Lung microvascular endothelial cell (primary cell): ENCODE results near the gene SNRPA1. TPM values are rescaled to one million over a fixed set of nuclear protein-coding genes. Genes with fewer than 3 reads are reported as not detected.
"Not testable (repeated sequence)": the region's sequence is repeated elsewhere in the genome, so short reads cannot be mapped to it uniquely, and the experiment has no call there.

Experiments used
- DNase-seq, 2 donors: peaks; one replicate each; pipeline versions ENCODE4 v3.0.0 to v3.0.0-alpha.2; 2010; ENCODE audit warnings: low read depth in 2 of 2
- total RNA-seq: library from RNA; depleted of rRNA; stranded (reverse); fragments of >200 nt; gene quantifications from 2 replicates; pipeline ENCODE4 v1.2.1, GENCODE V29; 2014

SNRPA1 gene
- total RNA-seq, 1 donor from 2014 or later = 9.5 TPM

DNA sequence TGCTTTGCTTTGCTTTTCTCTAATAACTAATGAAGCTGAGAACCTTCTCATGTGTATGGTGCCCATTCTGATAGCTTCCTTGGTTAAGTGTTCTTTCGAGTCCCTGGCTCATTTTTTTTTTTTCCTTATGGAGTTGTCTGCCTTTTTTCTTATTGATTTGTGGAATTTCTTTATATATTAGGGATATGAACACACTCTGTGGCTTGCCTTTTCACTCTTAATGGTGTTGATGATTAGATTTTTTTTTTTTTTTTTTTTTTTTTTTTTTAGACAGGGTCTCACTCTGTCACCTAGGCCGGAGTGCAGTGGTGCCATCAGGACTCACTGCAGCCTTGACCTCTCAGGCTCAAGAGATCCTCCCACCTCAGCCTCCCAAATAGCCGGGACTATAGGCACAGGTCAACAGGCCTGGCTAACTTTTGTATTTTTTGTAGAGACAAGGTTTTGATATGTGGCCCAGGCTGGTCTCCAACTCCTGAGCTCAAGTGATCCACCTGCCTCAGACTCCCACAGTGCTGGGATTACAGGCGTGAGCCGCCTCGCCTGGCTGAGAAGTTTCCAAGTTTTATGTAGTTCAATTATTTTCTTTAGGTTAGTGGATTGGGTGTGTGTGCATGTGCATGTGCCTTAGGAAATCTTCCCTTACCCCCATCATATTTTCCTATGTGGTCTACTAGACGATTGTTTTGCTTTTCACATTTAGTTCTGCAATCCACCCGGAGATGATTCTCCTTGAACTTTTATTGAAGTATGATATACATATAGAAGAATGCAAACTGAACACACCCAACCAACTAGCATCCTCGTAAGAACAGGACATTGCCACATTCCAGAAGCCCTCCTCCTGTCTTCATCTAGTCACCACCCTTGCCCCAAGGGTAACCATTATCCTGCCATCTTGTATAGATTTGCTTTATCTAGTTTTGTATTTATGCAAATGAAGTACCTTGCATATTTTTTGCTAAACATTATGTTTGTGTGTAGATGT is 1.7 kb upstream of the SNRPA1 start:
- no peak for DNase-seq

DNA sequence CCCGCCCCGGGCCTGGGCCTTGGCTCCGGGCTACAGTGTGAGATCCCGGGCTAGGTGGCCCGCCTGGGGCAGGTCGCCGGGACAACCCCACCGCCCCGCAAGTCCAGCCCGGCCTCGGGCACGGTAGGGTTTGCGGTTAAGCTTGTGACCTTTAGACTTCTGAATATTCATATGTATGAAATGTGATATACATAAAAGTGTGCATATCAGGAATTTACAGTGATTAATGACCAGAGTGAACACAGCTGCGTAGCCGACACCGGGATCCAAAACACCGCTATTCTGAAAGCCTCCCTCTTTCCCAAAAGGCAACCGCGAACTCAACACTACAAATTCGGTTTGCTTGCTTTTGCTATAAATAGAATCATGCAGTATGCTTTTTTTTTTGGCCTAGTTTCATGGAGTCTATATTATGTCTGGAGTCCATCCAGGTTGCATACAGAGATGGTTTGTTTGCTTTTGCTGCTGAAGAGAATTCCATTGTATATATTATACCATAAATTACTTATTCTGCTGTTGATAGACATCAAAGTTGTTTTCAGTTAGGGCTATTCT is 636 bp upstream of the SNRPA1 start:
- peak in 1 of 2 donors; percentile 19 for DNase-seq

DNA sequence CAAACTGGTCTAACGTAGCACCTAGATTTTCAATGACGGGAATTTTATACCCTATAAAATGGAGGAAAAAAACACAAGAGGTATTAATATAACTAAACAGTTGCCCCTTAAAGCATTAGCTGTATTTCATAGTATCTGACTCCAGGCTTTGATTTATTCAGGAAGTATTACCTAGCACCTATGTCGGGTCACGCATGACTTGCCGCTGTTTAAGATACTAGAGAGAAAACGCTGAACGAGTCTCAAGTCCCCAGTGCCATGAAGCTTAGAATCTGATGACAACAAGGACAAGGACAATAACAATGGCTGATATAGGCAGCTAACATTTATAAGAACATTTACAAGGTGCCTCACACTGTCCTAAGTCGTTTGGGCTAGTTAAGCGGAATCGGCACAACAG is 1.9 kb downstream of the SNRPA1 start:
- DNase-seq = no peak

DNA sequence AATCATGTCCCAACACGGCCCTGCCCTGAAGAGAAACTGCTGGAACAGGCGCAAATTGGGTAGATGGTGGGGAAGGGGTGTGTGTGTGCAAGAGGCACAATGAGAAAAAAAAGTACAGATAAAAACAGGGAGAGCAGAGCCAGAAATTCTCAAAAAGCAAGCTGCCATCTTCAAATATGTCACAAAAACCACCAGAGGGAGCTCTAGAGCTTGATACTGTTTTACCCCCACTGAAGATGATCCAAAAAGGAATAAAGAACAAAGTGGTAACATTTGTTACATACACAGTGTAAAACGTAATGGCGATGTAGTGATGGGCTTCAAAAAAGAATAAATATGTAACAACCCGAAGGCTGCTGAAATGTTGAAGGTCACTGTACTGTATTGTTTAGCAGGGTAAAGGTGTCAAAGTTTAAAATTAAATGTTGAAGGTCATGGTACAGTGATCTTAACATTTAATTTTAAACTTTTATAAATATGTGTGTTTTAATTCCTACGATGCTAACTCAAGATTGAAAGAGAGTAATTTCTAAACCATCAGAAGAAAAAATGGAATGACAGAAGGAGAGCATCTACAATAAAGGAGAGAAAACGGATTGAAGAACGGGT is 6.0 kb downstream of the SNRPA1 start:
- DNase-seq = peak; percentile 61 to 72

DNA sequence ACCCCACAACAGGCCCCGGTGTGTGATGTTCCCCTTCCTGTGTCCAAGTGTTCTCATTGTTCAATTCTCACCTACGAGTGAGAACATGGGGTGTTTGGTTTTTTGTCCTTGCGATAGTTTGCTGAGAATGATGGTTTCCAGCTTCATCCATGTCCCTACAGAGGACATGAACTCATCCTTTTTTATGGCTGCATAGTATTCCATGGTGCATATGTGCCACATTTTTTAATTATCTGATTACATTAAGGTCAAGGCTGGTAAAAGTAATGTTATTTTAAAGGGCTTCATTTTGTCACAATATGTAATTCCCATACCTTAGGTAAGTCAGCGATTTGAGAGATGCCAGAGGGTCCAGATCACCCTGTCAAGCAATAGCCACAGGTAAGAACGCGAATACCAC is 7.7 kb downstream of the SNRPA1 start:
- not testable (repeated sequence) for DNase-seq

DNA sequence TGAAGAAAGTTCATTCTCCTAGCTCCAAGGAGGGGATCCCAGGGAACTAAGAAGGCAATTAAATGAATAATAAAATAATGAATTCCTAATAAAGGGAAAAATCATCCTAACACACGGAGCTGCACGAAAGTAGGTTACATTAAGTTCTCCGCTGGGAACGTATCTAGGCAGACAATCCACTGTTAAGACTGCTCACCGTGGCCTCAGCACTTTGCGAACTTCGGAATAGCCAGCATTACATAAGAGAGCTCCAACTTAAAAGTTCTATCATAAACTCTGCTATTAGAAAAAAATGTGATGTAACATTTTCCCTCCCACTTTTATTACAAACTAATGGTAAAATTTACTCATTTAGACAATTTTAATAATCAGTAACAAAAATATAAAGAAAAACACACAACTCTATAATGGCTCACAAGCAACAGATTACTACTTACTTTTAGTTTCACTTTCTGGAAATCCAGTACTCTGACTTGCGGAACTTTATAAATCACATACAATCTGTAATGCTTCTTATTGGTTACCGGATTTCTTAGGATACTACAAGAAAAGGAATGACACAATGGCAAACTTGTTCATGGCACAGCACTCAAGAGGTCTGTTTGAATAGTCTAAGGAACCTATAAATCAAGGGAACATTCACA is 8.5 kb downstream of the SNRPA1 start:
- no peak for DNase-seq

DNA sequence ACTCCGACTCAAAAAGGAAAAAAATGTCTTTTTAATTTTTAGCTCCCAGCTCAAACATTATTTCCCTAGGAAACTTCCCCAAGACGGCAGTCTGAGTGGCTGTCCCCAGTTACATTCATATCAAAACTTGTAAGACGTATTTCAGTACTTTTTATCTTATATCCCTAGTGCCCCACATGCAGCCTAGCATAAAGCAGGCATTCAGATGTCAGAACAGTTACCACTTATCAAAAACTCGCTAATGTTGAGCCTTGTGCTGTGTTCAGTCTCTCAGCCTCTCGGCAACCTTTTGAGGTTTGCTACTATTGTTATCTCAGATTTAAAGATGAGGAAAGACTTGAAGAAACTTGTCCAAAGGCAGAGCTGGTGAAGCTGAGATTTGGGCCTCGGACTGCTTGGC is 11.1 kb downstream of the SNRPA1 start:
- no peak for DNase-seq

DNA sequence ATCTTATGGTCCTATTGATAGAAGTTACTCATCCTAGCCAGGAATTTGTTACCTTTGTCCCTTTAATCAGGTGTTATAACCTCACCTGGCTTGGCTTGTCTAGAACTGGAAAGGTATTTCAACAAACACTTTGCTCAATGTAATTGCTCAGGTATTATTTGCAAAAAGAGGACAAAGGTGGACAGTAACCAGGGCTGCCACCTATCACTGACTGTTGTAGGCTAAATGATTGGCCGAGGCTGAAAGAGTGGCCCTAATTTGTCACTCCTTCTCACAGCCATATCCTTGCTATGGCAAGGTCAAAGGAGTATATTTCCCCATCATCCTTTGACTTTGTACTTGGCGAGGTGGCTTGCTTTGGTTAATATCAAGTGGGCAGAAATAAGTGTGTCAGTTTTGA is 15.0 kb downstream of the SNRPA1 start:
- no peak for DNase-seq

DNA sequence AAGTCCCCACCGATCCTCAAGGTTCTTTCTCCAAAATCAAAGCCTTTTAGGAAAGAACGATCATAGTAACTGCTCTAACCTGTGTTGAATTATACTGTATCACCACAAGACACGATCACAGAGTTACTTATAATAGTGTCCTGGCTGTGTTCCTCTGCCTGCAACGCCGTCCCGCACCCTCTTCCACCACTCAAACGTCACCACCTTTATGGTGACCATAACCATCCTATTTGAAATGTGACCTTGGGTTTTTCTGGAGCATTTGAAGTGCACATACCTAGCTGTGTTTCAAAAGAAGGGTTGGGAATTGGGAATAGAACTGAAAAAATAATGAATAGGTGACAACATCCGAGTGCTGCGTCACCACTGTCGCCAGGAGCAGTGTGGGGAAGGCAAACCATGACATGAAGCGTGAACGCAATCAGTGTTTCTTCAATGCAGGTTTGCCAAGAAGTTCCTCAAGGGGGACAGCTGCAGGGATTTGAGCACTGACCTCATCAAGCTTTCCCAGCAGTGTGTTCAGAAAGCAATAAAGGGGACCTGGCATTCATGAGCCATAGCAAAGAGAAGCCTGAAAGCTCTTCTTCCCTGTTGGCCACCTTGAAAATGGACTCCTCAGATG is 17.0 kb downstream of the SNRPA1 start:
- no peak for DNase-seq

DNA sequence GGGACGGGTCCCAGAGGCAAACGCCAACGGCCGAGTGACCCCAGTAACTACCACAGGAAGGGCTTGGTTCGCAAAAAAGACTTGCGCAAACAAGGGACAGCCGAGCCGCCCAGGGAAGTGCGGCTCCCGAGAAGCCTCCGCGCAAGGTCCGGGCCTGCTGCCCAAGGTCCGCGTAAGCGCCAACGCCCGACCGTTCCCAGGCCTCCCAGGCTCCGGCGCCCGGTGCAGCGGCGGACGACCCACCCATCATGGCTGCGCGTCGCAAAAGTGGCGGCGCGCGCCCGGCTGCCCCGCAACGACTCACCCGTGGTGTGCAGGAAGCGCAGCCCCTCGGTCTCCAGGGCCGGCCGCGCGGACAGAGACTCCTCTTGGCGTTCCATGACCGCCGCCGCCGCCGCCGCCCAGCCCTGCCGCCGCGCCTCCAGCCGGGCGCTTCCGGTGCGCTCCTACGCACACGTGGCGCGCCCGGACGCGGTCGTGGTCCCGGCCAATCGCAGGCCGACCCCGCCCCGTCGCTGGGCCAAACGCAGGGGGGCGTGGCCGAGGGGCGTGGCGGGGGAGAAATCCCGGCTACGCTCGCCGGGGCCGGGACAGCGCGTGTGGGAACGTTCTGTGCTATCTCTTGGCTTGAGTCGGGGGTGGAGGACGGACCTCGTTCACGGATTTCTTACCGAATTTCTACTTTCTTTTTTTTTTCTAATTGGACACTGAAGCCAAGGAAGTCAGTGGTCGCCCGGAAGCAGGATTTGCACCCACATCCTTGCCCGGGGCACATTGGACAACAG is 17.8 kb downstream of the SNRPA1 start, which contains the start of gene SELENOS:
SELENOS (minus strand) TSS at position 448 of the 785 bp plus-strand sequence; CDS start at position 380, 68 bp downstream.
- DNase-seq = peak; percentile 93 to 95

DNA sequence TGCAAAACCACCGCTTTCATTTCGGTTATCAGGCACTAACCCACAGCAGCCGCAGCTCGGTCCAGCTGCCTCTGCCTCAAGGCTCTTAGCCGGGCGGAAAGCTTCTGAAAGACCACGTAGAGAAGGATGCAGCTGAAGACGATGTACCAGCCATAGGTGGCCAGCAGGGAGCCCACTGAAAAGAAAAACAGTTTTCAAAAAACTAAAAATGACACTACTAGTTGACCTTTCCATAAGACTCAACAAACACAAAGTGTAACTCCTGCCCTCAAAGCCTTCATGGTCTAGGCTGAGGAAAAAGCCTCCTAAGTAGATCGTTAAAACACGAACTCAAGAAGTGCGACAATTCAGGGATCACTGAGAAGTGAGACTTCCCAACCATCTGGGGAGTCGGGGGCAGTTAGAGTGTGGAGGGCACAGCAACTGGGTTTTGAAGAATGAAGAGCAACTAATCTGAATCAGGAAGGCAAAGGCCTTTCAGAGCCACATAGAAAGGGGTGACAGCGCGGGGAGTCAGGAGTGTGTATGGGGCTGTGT is 18.5 kb downstream of the SNRPA1 start:
- DNase-seq = peak; percentile 40 to 62

DNA sequence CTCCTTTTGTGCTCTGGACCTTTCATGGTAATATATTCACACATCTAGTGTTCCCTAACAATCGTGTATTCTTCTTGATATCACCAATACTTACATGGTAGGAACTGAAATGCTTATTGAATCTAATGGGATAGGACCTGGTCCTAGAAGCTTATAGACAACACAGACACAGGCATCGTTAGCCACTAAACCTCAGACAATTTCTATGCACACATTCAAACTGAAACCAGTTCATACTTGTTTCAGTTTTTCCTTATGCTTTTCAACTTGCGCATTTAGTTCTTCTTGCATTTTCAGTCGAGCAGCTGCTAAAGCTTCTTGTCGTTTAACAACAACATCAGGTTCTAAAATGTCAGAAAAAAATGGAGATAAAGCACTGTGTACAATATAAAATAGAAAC is 20.0 kb downstream of the SNRPA1 start:
- DNase-seq = no peak

DNA sequence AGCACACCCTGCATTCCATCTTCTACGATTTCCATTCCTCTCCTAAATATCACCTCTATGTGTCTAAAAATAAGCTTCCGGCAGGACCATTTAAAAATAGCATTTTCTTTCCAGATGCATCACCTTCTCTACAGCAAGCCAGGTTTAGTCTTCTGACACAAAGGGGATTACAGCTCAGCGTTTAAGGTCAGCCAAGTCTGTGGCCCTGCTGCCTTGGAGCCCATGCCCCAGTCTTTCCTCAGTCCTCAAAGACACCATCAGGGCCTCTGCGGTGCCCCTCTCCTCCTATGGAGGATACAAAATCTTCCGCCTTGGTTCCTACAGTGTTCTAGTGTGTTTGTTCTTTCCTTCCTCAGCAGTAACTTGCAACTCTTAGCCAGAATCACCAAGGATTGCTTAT is 21.5 kb downstream of the SNRPA1 start:
- DNase-seq = no peak

DNA sequence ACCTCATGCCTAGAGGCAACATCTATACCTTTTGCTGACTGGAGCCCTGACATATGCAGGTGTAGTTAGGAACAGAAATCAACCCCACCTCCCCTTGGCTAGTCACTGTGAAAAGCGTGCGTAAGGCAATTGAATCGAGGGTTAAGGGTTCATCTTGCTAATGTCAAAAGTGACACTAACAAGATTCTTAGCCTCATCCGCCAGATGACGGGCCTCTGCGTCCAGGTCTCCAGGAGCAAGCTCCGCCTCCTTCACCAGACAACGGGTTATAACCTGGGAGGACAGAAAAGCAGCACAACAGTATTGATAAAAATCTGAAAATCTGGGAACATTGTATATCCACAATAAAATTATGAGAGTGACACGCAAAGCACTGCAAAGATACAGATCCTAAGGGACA is 22.5 kb downstream of the SNRPA1 start:
- DNase-seq = no peak

DNA sequence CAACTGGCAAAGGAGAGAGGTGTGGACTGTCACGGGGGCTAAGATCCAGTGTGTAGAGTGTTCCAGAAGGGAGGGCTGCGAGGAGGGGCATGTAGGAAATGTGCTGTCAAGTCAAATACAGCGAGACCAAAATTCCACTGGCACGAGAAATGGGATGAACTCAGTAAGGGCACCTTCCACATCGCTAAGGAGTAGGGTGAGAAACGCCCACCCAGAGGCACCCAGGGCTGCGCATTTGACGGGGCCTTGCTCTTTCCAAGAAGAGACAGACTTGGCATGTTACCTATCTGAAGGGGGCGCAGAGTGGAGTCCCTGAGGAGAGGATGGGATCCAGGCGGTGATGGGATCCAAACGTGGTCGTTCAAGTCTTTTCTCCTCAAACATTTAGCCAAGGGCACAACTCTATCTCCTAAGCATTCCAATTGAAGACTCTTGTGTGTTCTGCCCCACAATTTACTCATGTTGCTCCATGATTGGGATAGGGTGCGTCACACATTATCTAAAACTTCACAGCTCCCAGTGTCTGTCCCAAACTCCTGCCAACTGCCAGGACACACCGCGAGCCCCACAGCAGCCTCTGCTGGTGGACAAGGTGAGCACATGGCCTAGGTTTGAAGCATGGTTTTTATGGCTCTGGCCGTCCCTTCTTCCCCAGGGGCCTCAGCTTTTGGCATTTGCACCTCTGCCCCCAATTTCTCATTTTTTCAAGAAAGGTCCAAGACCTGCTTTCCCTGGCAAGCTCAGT is 25.4 kb downstream of the SNRPA1 start:
- peak; percentile 26 to 46 for DNase-seq

DNA sequence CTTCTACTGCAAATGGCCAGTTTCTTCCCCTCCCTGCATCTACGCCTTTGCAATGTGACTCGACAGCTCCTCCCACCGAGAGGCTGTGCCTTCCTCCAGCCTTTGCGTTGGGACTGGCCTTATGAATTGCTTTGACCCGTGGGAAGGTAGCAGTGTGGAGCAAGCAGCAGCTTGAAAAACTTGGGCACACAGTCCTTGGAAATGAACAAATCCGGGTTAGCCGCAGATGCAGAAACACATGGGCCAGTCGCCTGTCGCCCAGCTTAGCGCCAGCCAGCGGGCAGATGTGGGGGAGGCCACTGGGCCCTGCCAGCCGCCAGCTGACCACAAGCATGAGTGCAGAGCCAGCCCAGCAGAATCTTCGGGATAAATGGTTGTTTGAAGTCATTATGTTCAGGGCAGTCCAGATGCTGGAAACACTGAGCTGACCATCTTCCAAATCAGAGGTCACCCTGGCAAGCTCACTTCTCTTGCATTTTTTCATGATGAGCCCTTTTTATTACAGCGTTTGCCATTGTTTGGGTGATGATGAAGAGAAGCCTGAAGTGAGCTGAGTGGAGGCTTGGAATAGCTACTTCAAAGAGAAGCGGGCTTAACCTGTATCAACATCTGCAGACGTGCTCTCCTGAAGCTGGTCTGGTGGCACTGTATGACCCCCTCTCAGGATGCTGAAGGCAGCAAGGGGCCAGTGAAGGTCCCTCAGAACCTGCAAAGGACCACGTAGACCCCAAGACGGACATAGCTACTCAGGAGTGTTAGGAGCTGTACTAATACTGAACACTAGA is 27.5 kb downstream of the SNRPA1 start:
- DNase-seq = peak in 1 of 2 donors; percentile 33

DNA sequence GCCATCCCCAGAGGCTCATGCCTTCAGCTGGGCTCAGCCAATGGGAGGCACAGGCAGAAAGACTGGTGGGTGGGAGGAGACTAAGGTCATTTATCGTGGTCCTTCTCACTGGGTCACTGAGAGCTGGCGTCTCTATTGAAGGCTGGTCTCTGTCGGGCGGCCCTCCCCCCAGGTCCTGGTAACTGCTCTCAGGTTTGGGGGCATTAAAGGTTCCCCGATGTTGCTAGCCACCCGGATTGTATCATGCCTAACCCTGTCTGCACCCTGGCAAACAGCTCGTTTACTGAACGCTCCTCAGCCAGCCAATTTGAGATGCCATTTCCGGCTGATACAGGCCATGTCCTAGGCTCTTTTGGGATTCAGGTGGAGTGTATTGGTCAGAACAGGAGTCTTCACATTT is 28.3 kb downstream of the SNRPA1 start:
- DNase-seq = no peak

DNA sequence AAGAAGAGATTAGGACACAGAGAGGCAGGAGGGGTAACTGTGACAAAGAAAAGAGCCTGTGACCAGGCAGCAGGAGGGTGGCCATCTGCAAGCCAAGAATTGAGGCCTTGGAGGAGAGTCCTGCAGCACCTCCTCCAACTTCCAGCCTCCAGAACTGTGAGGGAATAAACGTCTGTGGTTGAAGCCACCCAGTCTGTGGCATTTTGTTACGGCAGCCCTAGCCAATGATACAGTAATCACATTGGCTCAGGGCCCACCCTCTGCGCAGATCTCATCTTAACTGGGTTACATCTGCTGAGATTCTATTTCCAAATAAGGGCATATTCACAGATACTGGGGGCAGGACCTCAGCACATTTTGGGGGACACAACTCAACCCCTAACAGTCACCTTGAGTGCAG is 29.0 kb downstream of the SNRPA1 start:
- no peak for DNase-seq
